ENCODE data around the gene RNF215. TPM values are rescaled to one million over a fixed set of nuclear protein-coding genes. Genes with fewer than 3 reads are reported as not detected.

Gene RNF215
- 13.8 and 22.3 TPM in 2 replicates for total RNA-seq

DNA sequence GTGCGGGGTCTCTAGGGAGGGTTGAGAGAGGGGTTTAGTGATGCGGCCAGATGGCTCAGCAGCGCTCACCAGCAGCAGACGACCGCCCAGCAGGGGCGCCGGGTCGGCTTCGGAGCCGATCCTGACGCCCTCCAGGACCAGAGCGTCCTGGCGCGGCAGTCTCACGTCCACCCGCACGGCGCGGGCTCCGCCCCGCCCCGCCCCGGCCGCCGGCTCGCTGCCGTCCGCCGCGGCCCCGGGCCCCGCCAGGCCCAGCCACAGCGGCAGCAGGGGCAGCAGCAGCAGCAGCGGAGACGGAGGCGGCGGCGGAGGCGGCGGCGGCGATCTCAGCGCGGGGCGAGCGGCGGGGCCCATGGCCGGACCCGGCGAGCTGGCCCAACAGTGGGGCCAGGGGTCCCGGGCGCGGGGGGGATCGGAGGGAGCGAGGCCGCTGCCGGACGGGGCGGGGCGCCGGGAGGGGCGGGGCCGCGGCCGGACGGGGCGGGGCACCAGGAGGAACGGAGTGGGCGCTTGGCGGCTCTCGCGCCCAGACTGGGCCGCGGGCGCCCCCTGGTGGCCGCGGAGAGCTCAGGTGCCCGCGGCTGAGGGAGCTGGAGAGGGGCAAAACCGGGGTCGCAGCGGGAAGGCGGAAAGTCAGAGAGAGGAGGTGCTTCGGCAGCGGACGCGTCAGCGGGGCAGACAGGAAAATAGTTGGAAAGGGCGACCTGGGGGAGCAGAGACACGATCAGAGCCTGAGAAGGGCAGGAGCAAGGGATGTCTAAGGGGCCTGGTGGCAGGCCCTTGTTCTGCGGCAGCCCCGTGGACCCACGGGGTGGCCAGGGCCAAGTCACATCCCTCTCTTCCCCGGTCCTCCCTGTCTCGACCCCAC lies at the start of gene RNF215:
Gene RNF215, minus strand, starts transcription at position 452 of the 868 bp plus-strand sequence. Its CDS starts 98 bp downstream, at position 354.

DNA sequence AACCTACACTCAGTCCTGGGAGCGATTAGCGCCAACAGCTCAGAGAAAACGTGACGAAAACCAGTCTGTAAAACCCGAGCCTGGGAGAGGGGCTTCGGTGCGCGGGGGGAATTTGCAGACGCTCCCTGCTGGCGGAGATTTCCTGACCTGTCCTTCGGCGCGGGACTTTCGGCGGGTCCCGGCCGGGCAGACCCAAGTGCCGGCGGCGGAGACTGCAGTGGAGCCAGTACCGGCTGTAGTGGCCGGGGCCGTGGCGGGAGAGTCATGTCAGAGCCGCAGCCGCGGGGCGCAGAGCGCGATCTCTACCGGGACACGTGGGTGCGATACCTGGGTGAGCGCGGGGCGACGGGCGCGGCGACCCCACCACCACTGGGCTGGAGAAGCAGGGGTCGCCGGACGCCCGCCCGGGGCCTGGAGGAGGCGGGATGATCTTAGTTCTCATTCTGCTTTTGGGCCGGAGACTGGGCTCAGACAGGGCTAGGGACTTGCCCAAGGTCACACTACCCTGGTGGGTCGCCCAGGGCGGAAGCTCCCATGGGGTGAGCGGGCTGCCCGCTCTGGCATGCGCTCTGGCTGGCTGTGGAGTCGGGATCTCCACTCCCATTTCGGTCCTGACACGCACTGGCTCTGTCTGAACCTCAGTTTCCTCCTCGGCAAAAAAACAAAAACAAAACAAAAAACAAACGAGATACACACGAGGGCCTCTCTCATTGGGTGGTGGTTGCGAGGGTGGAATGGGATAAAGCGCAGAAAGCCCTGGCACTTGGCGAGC lies 38.6 kb upstream of the RNF215 start, which contains the start of gene MTFP1:
Gene MTFP1, plus strand, starts transcription at position 153 of the 772 bp plus-strand sequence. Its CDS starts 112 bp downstream, at position 265.

GRCh38 chr22:30396871-30397655 lies 9.9 kb upstream of the RNF215 start, which contains the start of gene SEC14L2:
SEC14L2 (plus strand) TSS chr22:30397018; CDS start chr22:30397117, 99 bp downstream.

DNA sequence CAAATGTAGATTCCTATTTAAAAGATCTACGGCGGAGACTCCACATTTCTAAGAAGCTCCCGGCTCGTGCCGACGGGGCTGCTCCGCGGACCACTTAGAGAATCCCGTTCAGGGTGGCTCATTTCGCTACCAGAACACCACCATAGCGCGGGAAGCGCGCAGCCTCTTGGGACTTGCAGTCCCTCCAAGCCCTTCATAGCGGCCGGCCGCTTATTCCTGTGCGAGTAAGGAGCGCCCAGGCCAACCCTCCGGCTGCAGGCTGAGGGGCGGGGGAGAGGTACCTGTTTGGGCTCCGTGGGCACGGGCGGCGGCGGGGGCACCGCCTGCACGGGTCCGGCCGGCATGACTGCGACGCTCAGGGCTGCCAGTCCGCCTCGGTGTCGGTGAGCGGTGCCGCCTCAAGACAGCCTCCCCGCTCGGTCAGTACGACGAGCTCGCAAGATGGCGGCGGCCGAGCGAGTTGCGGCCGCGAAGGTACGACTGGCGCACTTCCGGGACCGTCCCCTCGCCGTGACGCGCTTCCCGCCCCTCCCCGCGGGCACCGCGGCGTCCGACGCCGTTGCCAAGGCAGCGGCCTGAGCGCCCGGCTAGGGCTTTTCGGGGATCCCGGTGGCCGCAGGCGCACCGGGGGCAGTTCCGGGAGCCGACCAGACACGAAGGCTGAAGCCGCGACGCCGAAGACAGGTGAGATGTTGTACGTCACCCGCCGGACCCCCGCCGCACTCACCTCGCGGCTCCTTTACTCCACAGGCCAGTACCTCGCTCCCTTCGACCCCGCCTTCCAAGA lies 30.6 kb downstream of the RNF215 start, which contains the start of the genes CCDC157 and SF3A1:
Gene CCDC157, plus strand, starts transcription at position 559 of the 787 bp plus-strand sequence. CDS start 8,994 bp downstream, outside the sequence.
Gene SF3A1, minus strand, starts transcription at position 446 of the 787 bp plus-strand sequence. Its CDS starts 102 bp downstream, at position 344.

Other genes with a start within 250 kb of the RNF215 start
- gene LIF, start 140.7 kb downstream of the RNF215 start, total RNA-seq, result 0.49 and 2.0 TPM in 2 replicates
- not detected in 2 replicates for gene OSM, start 120.6 kb downstream of the RNF215 start, total RNA-seq
- gene CASTOR1, start 97.9 kb downstream of the RNF215 start, total RNA-seq, result 8.8 and 8.9 TPM in 2 replicates
- gene TBC1D10A, start 60.5 kb downstream of the RNF215 start, total RNA-seq, result 6.2 and 10.8 TPM in 2 replicates
- gene SF3A1, start 30.5 kb downstream of the RNF215 start, total RNA-seq, result 16.8 and 33.2 TPM in 2 replicates
- 0.81 and 1.1 TPM in 2 replicates for gene CCDC157, start 30.4 kb downstream of the RNF215 start, total RNA-seq
- 6.2 and 9.6 TPM in 2 replicates for gene SEC14L2, start 9.6 kb upstream of the RNF215 start, total RNA-seq
- 24.1 and 35.5 TPM in 2 replicates for gene MTFP1, start 38.4 kb upstream of the RNF215 start, total RNA-seq
- gene SEC14L3, start 84.6 kb upstream of the RNF215 start, total RNA-seq, result not detected in 2 replicates
- gene SEC14L4, start 118.3 kb upstream of the RNF215 start, total RNA-seq, result 0.06 TPM in 1 of 2 replicates, not detected in the other
- gene SEC14L6, start 159.3 kb upstream of the RNF215 start, total RNA-seq, result 0.13 TPM in 1 of 2 replicates, not detected in the other
- not detected in 2 replicates for gene GAL3ST1, start 187.3 kb upstream of the RNF215 start, total RNA-seq
- 58.1 and 94.7 TPM in 2 replicates for gene PES1, start 204.5 kb upstream of the RNF215 start, total RNA-seq
- 25.6 and 65.6 TPM in 2 replicates for gene TCN2, start 219.8 kb upstream of the RNF215 start, total RNA-seq
- gene SLC35E4, start 248.4 kb upstream of the RNF215 start, total RNA-seq, result 13.1 and 21.0 TPM in 2 replicates

All from bladder microvascular endothelial cell (primary cell).